HEK293T (cell line): ENCODE measurements around the gene NR1H4.
"Not testable (repeated sequence)": the region's sequence is repeated elsewhere in the genome, so short reads cannot be mapped to it uniquely, and the experiment has no call there.

ENCODE experiments used
- CTCF ChIA-PET: fragments of 350-600 bp; formaldehyde crosslinking; extraction: SDS; loops from one replicate; lab custom pipeline; 2021; ENCODE audit warnings: antibody characterized with exemption, inconsistent platforms; lab: Yijun Ruan, JAX
- POLR2A ChIA-PET: fragments of 350-600 bp; formaldehyde crosslinking; extraction: SDS; loops from one replicate; lab custom pipeline; 2020; ENCODE audit warnings: antibody characterized with exemption, inconsistent platforms; lab: Yijun Ruan, JAX
- DNase-seq: peaks from one replicate; pipeline ENCODE4 v3.0.0; 2012; ENCODE audit warnings: mixed read lengths; ENCODE audit errors: extremely low spot score
- ARNT ChIP-seq: fragments of 450-650 bp; IDR thresholded peaks from 2 replicates; pipeline ENCODE4 v1.6.1; 2017; ENCODE audit warnings: mild to moderate bottlenecking
- BHLHE40 ChIP-seq: fragments of 450-650 bp; IDR thresholded peaks from 2 replicates; pipeline ENCODE4 v1.6.1; 2016; ENCODE audit warnings: mild to moderate bottlenecking, moderate library complexity, borderline replicate concordance
- CTBP1 ChIP-seq: fragments of 450-650 bp; IDR thresholded peaks from 2 replicates; pipeline ENCODE4 v1.6.1; 2016; ENCODE audit warnings: borderline replicate concordance
- ELF4 ChIP-seq: fragments of 450-650 bp; IDR thresholded peaks from 2 replicates; pipeline ENCODE4 v1.6.1; 2017; ENCODE audit warnings: antibody characterized with exemption
- FOXA1 ChIP-seq: fragments of 450-650 bp; IDR thresholded peaks from 2 replicates; pipeline ENCODE4 v1.6.1; 2016; ENCODE audit warnings: mild to moderate bottlenecking
- FOXK2 ChIP-seq: fragments of 450-650 bp; IDR thresholded peaks from 2 replicates; pipeline ENCODE4 v1.6.1; 2016; ENCODE audit warnings: mild to moderate bottlenecking
- FOXM1 ChIP-seq: fragments of 450-650 bp; IDR thresholded peaks from 2 replicates; pipeline ENCODE4 v1.6.1; 2017; ENCODE audit warnings: mild to moderate bottlenecking, borderline replicate concordance
- HDGF ChIP-seq: fragments of 450-650 bp; IDR thresholded peaks from 2 replicates; pipeline ENCODE4 v1.6.1; 2017; ENCODE audit warnings: antibody characterized with exemption, borderline replicate concordance
- L3MBTL2 ChIP-seq: fragments of 450-650 bp; conservative IDR thresholded peaks from 2 replicates; pipeline ENCODE4 v1.6.1; 2016; ENCODE audit warnings: mild to moderate bottlenecking
- LEF1 ChIP-seq: fragments of 450-650 bp; IDR thresholded peaks from 2 replicates; pipeline ENCODE4 v1.6.1; 2017; ENCODE audit warnings: mild to moderate bottlenecking, borderline replicate concordance
- NFRKB ChIP-seq: fragments of 450-650 bp; IDR thresholded peaks from 2 replicates; pipeline ENCODE4 v1.6.1; 2016; ENCODE audit warnings: mild to moderate bottlenecking, moderate library complexity
- PKNOX1 ChIP-seq: fragments of 450-650 bp; IDR thresholded peaks from 2 replicates; pipeline ENCODE4 v1.6.1; 2016
- SP1 ChIP-seq: fragments of 450-650 bp; IDR thresholded peaks from 2 replicates; pipeline ENCODE4 v1.6.1; 2017
- SUZ12 ChIP-seq: fragments of 450-650 bp; IDR thresholded peaks from 2 replicates; pipeline ENCODE4 v1.6.1; 2016; ENCODE audit warnings: mild to moderate bottlenecking
- TARDBP ChIP-seq: fragments of 450-650 bp; IDR thresholded peaks from 2 replicates; pipeline ENCODE4 v1.6.1; 2016
- ZNF384 ChIP-seq: fragments of 450-650 bp; IDR thresholded peaks from 2 replicates; pipeline ENCODE4 v1.6.1; 2016

Gene NR1H4

GRCh38 chr12:100473716-100474150 lies at the start of gene NR1H4:
TSS of gene NR1H4 (plus strand) at chr12:100473866. CDS start at chr12:100493324, 19,458 bp downstream.
- CTCF ChIA-PET, result interaction anchor here (1.3 kb wide), 1 partner anchor 69 kb away, joined by 5 read pairs; no protein-coding TSS in a partner anchor
- DNase-seq, result no peak
- POLR2A ChIA-PET, result no interaction called here
- TF ChIP-seq ARNT (no peak), ZNF384 (no peak), L3MBTL2 (no peak)

DNA sequence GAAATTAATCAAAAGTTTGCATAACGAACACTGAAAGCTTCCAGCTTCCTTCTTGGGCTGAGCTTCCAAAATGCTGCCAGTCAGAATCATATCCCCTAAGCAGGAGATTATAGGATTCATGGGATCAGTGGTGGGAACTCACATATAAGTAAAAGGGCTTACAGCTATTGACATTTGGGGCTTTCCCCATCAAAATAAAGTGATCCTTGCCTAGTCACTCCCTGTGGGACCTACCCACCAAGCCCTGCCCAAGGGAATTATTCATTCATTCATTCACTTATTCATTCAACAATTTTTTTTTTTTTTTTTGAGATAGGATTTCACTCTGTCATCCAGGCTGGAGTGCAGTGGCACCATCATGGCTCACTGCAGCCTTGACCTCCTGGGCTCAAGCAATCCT lies 47.5 kb upstream of the NR1H4 start:
- no peak for DNase-seq
- ChIA-PET POLR2A (no interaction called here), CTCF (interaction anchor here (0.7 to 1.0 kb wide), 2 partner anchors 21 to 212 kb away, joined by 3 to 9 read pairs; no protein-coding TSS in a partner anchor)
- no peak for TF ChIP-seq HDGF
- TF ChIP-seq SP1, result no peak
- no peak for TF ChIP-seq CTBP1
- TF ChIP-seq ZNF384, result no peak
- no peak for TF ChIP-seq ARNT
- TF ChIP-seq PKNOX1, result no peak
- no peak for TF ChIP-seq SUZ12
- no peak for TF ChIP-seq FOXK2
- TF ChIP-seq BHLHE40, result no peak
- no peak for TF ChIP-seq TARDBP
- no peak for TF ChIP-seq NFRKB
- TF ChIP-seq FOXA1, result no peak
- TF ChIP-seq FOXM1, result no peak

GRCh38 chr12:100427078-100427477 lies 46.6 kb upstream of the NR1H4 start:
- TF ChIP-seq FOXA1 (no peak), HDGF (no peak), L3MBTL2 (no peak), SUZ12 (no peak), ARNT (no peak), ELF4 (no peak), PKNOX1 (no peak), ZNF384 (no peak), LEF1 (no peak), SP1 (no peak), CTBP1 (no peak), NFRKB (no peak), TARDBP (no peak)
- ChIA-PET CTCF (no interaction called here), POLR2A (no interaction called here)
- no peak for DNase-seq

DNA sequence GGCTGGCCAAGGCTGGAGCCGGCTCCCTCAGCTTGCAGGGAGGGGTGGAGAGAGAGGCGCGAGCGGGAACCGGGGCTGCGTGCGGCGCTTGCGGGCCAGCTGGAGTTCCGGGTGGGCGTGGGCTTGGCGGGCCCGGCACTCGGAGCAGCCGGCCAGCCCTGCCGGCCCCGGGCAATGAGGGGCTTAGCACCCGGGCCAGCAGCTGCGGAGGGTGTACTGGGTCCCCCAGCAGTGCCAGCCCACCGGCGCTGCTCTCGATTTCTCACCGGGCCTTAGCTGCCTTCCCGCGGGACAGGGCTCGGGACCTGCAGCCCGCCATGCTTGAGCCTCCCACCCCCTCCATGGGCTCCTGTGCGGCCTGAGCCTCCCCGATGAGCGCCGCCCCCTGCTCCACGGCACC lies 43.4 kb upstream of the NR1H4 start:
- CTCF ChIA-PET, result interaction anchor here (1.3 kb wide), 1 partner anchor 26 kb away, joined by 3 read pairs; no protein-coding TSS in a partner anchor
- DNase-seq, POLR2A ChIA-PET: not testable (repeated sequence)

GRCh38 chr12:100433701-100434100 lies 40.0 kb upstream of the NR1H4 start:
- no peak for DNase-seq
- POLR2A ChIA-PET, result no interaction called here
- TF ChIP-seq L3MBTL2, result no peak
- TF ChIP-seq SP1, result no peak
- TF ChIP-seq ELF4, result no peak
- CTCF ChIA-PET, result no interaction called here

DNA sequence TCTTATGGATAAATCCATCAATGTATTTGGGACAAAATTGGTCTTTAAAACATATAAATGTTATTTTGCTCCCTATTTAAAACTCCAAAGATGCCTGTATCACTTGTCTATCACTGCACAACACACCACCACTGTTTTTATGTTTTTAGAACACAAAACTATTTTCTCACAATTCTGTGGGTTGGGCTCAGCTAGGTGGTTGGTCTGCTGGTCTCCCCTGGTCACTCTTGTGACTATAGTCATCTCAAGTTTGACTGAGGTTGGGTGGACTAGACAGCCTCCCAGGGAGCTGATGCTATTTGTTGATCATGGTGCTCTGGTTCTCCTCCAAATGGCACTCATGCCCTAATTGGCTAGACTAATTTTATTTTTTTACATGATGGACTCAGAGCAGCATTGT lies 39.5 kb upstream of the NR1H4 start:
- CTCF ChIA-PET, result no interaction called here

GRCh38 chr12:100435957-100436356 lies 37.7 kb upstream of the NR1H4 start:
- CTCF ChIA-PET, result interaction anchor here (1.9 kb wide), 1 partner anchor 31 kb away, joined by 6 read pairs; no protein-coding TSS in a partner anchor
- TF ChIP-seq ZNF384 (no peak), SUZ12 (no peak), LEF1 (no peak), FOXM1 (no peak), FOXK2 (no peak), HDGF (no peak), CTBP1 (no peak), ELF4 (no peak), L3MBTL2 (no peak), BHLHE40 (no peak), NFRKB (no peak), PKNOX1 (no peak), TARDBP (no peak), FOXA1 (no peak), SP1 (no peak), ARNT (no peak)
- DNase-seq, result no peak
- POLR2A ChIA-PET, result no interaction called here

More for the DNA sequence above, 39.5 kb upstream of the NR1H4 start:
- TF ChIP-seq BHLHE40 (no peak), TARDBP (no peak), SP1 (no peak)
- DNase-seq, result no peak
- POLR2A ChIA-PET, result no interaction called here
